HG03460 (cell line): ENCODE results near the gene SHROOM3.

ENCODE experiments used
- ATAC-seq: cut with Tn5 transposase; IDR thresholded peaks from one replicate; pipeline ENCODE4 v1.9.1; 2021; ENCODE audit not compliant: unreplicated experiment

Gene SHROOM3

GRCh38 chr4:76489686-76490161 lies 54.7 kb downstream of the SHROOM3 start:
- ATAC-seq: no peak

DNA sequence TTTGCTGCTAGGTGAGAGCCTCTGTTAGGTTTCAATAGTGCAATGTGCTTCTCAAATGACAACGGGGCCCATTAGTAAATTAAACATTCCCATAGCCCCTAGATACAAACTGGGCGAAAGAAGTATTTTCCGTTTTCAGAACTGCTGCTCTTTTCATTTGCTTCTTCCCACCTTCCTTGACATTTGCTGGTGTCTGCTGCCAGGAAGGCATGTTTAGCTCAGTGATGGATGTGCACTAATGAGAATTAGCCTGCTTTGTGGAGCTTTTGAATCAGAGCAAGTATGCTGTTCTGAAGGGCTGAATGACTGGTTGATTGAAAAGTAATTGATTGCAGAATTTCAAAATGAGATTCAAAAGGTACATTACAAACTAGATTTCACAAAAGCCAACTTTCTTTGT lies 57.0 kb downstream of the SHROOM3 start:
- ATAC-seq: no peak

DNA sequence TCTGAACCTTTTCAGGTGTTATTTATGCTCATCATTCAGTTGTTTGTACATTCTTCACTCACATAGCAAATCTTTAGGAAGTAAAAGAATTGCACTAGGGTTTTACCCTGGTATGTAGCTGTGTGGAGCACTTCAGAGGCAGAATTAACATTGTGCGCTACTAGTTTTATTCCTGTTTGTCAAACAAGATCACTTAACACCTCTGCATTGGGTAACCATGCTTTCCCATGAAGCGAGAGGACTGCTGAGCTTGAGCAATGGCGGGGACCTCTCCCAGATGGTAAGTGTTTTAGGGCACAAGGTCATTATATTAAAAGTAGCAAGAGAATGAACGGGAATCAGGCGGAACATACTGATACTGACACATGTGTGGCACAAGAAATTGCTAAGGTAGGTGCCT lies 59.2 kb downstream of the SHROOM3 start:
- ATAC-seq: no peak

- ATAC-seq: no peak
These were observed 60.0 kb downstream of the SHROOM3 start for GRCh38 chr4:76494871-76495590.

DNA sequence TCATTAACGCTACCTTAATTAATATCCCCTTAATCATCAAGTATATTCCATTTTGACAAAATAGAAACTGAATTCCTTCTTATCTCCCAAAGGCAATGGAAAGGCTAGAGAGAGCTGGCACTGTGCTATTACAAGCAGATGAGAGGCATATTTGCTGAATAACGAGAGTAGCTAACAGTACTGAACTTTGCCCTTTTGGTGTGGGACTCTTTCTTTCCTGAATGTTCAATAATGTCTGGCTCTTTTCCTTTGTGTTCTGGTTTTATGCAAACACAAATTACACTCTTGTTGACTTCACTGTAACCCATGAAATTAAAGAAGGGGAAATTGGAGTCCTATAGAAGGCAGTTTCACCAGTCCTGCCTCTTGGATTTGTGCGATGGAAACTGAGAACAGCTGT lies 63.5 kb downstream of the SHROOM3 start:
- no peak for ATAC-seq

GRCh38 chr4:76499461-76499860 lies 64.4 kb downstream of the SHROOM3 start:
- ATAC-seq: peak; percentile 68

DNA sequence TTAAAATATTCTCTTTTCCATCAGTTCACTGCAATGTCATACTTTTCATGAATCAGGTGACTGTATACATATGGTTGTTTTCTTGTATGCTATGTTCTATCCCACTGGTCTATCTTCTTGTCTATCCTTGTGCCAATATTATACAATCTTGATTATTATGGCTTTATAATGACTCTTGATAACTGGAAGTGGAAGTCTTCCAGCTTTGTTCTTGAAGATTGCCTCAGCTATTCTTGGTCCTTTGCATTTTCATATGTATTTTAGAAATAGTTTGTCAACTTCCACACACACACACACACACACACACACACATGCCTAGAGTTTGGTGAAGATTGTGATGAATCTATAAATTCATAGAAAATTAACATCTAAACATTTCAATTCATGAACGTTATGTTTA lies 67.9 kb downstream of the SHROOM3 start:
- no peak for ATAC-seq

GRCh38 chr4:76504613-76505465 lies 69.8 kb downstream of the SHROOM3 start:
- no peak for ATAC-seq

DNA sequence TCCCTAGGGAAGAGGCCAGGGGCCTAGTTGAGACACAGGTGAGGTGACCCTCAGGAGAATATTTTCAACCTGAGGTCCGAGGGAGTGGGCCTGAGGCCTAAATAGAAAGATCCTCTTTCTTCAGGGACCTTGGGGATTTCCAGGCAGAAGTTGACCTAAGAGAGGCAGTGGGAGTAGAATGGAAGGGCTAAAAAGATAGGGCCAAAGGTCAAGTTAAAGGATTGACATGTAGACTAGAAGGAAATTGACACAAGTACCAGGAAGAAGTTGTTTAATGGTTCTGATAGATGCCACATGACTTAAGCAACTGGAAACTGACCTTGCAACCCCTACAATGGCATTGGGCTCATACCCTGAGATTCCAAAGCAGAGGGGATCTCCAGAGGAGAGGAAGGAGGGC lies 76.9 kb downstream of the SHROOM3 start:
- no peak for ATAC-seq

GRCh38 chr4:76513482-76513881 lies 78.5 kb downstream of the SHROOM3 start:
- ATAC-seq: no peak

DNA sequence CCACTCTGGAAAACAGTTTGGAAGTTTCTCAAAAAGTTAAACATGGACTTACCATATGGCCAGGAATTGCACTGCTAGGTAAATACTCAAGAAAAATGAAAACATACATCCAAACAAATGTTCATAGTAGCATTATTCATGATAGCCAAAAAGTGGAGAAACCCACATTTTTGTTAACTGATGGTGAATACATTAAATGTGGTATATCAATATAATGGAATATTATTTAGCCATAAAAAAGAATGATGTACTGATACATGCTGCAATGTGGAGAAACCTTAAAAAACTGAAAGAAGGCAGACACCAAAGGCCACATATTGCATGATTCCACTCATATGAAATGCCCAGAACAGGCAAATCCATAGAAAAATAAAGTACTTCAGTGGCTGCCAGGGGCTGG lies 79.1 kb downstream of the SHROOM3 start:
- no peak for ATAC-seq

DNA sequence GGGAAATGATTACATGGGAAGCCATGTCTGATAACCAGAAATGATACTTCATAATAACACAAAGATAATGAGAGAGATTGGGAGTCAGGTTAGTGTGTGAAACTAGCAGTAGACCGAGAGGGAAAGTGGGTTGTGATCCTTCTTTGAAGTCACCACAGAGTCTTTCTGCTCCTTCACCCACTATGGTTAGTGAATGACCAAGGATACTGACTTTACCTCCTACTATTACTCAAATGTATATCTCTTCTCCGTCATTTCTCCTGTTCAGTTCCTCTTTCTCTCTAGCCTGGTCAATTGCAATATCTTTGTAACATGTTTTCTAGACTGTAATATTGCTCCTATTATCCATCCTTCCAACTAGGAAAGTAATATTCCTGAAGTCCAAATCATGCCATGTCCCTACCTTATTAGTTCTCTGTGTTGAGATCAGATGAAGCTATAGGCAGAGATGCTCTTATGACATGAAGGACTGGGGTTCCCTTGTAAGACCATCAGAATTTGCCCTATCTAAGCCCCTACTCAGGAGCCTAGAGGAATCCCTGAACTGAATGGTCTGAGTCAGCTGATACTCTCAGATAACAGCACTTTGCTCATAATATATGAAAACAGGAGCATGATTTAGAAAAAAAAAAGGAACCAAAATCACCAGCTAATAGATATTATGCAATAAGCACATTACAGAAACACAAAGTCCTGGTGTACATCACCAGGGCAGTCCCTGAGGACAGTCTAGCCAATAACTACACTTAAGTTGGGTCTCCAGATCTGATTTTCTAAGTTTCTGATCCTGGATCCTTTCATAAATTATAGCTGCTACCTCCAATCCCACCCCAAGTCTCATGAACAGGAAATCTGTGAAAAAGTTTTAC lies 81.2 kb downstream of the SHROOM3 start:
- peak; percentile 62 for ATAC-seq

GRCh38 chr4:76518241-76518640 lies 83.2 kb downstream of the SHROOM3 start:
- ATAC-seq: no peak

GRCh38 chr4:76523593-76523992 lies 88.6 kb downstream of the SHROOM3 start:
- ATAC-seq: no peak

- ATAC-seq: no peak
These were observed 90.7 kb downstream of the SHROOM3 start for GRCh38 chr4:76525751-76526150.

- ATAC-seq: no peak
These were observed 91.6 kb downstream of the SHROOM3 start for GRCh38 chr4:76526585-76526990.

GRCh38 chr4:76527666-76528065 lies 92.6 kb downstream of the SHROOM3 start:
- ATAC-seq: no peak

DNA sequence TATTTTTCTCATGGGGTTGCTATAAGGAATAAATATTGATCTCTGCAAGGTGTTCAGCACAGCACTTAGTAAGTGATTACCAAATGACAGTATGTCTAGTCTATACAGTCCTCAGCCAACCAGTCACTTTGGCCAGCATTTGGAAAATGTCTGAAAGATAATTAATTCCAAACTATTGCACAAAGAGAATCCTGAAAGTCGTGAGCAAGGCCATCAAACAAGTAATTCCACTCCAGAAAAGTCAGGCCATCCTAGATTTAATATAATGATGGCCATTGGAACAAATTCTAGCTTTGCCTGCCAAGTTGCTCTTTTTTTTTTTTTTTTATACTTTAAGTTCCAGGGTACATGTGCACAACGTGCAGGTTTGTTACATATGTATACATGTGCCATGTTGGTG lies 96.6 kb downstream of the SHROOM3 start:
- no peak for ATAC-seq

- ATAC-seq: no peak
These were observed 97.8 kb downstream of the SHROOM3 start for GRCh38 chr4:76532805-76533204.

GRCh38 chr4:76533314-76533713 lies 98.3 kb downstream of the SHROOM3 start:
- no peak for ATAC-seq
